GM18498 (cell line): ENCODE results near the gene ENOX1.

Experiments
- ATAC-seq: cut with Tn5 transposase; IDR thresholded peaks from one replicate; pipeline ENCODE4 v1.9.1; 2021; ENCODE audit warnings: mild to moderate bottlenecking, moderate library complexity; ENCODE audit not compliant: unreplicated experiment

The ENOX1 gene

DNA sequence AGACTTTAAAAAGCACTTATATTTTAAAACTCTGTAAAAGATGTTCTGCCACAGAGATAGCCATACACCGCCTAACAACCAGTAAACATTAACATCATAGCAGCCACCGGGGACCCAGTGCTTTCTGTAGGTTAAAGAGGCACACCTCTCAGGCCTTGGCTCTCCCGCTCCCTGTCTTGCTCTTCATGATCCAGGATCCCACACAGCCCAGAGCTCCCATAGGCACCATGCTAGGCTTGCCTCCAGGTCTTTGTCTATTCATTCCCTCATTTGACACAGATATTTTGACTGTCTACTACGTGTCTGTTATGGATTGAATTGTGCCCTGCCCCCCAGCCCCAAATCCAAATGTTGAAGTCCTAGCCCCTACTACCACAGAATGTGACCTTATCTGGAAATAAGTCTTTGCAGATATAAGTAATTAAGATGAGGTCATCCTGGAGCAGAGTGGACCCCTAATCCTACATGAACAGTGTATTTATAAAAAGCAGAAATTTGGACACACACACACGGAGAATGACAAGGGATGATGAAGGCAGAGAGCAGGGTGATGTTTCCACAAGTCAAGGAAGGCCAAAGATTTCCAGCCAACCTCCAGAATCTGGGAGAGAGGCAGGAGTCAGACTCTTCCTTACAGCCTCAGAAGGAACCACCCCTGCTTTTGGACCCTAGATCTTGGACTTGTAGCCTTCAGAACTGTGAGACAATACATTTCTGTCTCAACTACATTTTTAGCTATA lies 490.8 kb downstream of the ENOX1 start:
- no peak for ATAC-seq

DNA sequence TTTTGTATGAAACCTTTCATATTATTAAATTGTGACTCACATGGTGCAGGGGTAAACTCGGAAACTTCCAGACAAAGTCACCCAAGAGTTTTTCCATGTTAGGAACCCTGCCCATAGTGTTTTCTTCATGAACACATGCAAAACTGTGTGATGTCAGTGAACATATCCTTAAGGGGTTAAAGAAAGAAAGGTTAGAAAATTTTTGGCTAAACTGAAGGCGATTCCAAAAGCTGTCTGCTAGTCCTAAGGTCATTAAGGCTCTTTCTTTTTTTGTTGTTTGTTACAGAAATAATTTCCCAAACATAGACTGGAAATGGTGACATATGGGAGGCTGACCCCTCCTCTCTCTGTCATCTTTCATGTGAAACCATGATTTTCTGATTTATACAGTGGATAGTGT lies 491.5 kb downstream of the ENOX1 start:
- no peak for ATAC-seq

DNA sequence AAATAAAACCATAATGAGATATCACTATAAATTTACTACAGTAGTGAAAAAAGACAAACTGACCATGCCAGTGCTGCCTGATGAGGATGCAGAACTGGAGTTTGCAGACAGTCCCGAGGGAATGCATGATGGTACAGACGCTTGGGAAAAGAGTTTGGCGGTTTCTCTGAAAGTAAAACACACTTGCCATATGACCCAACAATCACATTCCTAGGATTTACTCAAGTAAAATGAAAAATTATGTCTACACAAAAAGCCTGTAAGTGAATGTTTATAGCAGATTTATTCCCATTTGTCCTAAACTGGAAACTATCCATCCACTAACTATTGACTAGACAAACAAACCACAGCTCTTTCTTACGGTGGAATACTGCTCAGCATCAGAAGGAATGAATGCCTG lies 492.4 kb downstream of the ENOX1 start:
- no peak for ATAC-seq

DNA sequence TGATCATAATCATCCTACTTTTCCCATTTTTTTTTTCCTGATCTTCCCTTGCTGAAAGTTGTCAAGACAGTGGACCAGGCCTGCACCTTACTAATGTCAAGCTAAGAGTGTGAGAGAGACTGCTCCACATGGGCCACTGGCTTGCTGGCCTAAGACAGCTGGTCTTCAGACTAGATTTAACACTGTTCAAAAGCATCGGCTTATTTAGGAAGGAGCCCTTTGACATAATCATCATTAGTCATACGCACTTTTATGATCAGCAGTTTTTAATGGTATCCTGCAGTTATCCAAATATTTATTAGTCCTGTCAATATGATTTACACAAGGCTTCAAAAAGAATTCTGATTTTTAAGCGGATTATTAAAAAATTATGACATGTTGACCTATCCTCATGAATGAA lies 492.8 kb downstream of the ENOX1 start:
- no peak for ATAC-seq

DNA sequence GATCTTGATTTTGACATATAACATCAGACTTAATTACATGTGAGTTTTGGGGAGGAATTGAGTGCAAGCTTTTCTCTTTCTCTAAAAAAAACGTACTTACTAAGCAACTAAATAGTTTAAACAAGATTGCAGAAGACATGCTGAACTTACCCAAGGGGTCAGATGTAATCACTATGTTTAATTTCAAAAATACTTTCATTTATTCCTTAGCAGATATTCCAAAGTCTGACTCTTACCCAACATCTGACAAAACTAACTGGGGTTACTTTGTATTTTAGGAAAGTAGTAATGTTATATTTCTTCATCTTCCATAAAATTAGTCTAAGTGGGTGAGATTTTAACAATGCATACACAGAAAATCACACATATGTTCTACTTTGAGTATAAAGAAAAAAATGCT lies 493.2 kb downstream of the ENOX1 start:
- no peak for ATAC-seq

DNA sequence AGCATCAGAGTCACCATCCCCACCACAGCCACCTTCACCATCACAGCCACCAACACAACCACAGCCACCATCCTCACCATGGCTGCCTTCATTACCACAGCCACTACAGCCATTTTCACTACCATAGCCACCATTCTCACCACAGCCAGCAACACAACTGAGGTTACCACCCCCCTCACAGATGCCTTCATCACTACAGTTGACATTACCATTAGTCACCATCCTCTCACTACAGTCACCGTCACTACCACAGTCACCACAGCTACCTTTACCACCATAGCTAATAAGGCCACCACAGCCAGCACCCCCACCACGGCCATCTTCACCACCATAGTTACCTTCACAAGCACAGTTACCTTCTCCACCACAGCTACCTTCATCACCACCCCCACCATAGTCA lies 493.8 kb downstream of the ENOX1 start:
- no peak for ATAC-seq

DNA sequence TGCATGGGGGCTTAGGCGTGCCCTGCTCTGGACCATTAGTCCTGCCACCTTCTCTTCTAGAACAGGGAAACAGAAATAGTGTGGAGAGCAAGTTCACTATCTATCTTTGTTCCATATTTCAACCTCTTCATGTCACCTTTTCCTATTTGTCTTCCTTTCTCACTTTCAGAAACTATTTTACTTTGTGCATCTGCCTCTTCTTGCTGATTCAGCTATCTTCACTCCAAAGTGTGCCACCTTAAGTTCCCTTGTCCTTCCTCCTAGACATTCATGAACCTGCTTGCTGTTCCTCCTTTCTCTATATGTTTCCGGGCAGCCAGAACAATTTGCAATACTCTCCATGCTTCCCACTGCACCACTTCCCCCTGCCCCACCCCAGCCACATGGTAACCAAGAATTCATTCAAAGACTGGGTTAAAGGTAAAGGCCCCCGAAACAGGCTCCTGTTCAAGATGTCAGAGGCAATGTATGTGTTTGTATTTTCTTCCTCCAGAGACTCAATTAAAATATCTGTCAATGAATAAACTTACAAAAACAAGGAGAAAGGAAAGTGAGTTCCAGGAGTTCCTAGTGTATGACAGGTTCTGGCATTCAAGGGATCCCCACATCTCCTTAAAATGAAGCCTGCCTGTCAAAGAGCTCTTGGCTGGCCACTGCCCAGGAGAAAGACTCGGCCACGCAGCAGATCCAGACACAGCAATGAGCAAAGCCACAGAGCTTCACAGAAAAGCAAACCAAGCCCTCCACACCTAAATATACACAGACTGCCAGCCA lies 495.3 kb downstream of the ENOX1 start:
- no peak for ATAC-seq

DNA sequence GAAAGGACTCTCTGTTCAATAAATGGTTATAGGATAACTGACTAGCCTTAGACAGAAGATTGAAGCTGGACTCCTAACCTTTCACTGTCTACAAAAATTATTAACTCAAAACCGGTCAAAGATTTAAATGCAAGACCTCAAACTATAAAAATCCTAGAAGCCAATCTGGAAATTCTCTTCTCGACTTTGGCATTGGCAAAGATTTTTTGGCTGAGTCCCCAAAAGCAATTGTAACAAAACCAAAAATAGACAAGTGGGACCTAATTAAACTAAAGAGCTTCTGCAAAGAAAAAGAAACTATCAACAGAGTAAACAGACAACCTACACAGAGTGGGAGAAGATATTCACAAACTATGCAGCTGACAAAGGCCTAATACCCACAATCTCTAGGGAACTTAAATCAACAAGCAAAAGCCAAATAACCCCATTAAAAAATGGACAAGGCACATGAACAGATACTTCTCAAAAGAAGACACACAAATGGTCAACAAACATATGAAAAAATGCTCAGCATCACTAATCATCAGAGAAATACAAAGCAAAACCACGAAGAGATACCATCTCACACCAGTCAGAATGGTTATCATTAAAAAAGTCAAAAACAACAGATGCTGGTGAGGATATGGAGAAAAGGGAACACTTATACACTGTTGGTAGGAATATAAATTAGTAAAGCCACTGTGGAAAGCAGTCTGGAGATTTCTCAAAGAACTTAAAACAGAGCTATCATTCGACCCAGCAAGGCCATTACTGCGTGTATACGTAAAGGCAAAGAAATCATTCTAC lies 497.1 kb downstream of the ENOX1 start:
- ATAC-seq: no peak

DNA sequence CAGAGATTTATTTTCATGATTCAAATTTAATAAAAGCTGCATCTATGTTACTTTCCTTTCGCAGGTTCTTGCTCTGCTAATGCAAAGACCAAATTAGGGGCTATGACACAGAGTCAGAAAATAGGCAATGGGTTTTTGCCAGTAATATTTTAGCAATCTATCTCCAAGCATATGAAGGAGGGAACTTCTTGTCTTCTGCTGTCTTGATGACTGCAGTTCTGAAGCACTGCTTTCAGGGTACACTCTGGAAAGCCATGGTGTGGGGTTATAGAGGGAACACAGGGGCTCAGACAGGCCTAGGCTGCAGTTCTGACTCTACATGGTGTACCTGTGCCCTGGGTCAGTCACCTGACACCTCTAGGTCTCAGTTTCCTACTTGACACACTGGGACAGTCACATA lies 500.0 kb downstream of the ENOX1 start:
- no peak for ATAC-seq

DNA sequence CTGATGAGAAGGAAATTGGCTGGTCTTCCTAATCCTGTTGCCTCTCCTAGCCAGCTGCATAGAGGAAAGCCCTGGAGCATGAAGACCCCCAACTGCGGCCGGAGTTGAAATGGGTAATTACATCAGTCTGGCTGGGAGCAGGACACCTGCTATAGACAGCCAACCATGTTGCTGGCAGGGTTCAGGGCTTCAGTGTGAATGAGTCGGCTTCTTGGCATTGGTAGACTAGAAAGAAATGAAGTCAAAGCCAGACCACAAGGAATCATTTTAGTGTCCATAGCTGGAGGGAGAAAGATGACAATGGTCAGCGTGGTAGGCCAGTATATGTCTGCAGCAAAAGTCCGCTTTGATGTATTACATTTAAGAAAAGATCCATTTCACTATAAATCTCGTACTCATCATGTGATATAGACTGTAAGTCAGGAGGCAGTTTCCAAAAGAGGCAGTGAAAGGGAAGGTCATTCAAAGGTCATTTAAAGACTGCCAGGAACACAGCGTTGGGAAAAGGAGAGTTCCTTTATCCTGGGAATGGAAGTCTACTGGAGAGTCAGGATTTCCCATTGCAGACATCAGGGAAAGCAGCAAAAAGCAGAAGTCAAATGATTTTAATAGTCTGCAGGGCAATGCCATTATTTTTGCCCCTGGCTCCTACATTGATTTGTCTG lies 500.7 kb downstream of the ENOX1 start:
- ATAC-seq: no peak

DNA sequence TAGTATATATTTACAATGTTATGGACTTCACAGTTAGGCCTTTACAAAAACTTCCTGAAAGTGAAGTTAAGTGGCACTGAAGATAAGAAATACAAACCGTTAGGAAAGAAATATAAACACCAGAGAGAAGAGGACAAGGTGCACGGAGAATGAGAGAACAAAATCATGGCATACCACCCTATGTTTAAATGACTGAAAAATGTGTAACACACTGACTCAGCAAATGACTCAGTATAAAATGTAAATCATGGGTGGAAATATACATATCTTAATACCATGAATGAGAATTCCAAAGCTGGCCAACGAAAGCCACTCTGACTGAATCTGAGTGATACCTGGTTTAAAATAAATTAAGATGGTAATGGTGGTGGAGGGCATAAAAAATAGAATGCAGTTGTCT lies 502.6 kb downstream of the ENOX1 start:
- no peak for ATAC-seq

DNA sequence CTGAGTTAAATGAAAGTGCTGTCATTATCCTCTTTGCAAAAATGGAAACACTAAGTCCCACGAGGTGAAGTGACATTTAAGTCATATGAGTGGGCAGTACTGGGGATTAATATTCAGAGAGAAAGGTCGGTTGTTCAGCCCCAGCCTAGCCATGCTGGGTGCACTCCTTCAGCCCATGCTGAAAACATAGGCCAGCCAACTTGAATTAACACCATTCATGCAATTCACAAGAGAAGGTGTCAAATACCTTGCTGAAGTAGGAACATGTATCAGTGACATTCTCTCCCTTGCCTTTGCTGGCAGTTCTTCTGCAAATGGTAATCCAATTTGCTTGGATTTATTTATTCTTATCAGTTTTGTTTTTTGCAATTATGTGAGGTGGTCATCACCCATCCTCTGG lies 507.1 kb downstream of the ENOX1 start:
- no peak for ATAC-seq

DNA sequence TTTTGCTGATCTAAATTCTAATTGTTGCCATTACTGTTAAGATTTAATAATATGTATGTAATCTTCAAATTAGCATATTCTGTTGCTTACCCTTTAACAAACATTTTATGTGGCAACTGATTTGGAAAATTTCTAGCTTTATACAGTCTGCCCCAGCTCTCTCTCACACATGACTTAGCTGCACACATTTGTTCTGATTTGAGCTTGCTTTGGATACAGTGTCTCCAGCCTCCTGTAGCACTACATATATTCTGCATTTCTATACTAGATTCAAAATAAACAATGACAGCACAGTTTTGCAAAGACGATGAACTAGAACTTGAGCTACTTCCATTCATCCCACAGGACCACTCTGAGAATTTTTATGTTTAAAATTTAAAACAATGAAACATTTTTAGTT lies 508.6 kb downstream of the ENOX1 start:
- ATAC-seq: no peak

DNA sequence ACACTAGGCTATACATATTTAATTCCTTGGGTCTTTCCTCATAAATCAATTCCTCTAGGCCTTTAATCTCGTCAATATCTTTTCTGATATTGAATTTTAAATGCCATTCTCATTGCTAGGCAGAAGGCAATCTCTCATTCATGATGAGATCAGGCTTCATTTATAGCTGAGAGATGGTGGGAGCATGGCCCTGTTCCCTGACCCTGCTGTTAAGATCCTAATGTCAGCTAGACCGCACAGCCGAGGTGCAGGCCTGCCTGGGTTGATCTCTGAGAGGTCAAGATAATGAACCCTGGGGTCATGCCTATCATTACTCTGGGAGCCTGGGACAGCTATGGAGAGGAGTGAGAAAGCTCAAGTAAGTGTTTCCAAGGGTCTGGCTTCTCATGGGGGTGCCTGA lies 509.6 kb downstream of the ENOX1 start:
- ATAC-seq: no peak

DNA sequence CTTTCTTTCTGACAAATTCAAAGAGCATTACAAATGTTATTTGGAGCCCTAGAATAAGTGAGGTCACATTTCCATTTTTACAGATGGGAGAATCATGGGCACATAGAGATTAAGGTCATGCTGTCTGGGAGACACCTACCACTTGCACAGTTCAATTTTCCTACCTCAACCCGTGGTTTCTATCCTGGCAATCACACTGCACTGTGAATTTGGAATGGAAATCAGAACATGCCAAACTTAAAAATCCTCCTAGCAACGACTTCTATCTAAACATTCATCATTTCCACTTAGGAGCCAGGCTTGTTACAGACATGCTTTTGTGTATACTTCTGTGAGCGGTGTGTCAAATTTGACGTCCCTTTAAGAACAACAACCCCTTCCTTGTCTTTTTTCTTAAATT lies 511.9 kb downstream of the ENOX1 start:
- no peak for ATAC-seq

DNA sequence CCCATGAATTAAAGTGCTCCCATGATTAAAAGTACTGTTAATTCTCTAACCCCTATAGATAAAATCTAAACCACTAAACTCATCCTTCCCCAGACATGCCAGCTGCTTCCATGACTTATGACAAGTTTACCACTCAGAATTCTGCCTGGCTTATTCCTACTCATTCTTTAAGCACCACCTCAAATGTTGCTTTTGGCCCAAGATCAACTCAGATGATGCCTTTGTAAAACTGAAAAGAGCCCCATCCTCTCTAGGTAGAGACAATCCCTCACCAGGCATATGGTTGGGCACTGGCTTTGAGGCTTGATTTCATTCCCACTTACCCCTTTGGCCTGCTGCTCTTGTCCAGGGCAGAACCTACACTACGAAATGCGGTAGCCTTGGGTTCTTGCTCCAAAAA lies 513.4 kb downstream of the ENOX1 start:
- no peak for ATAC-seq

DNA sequence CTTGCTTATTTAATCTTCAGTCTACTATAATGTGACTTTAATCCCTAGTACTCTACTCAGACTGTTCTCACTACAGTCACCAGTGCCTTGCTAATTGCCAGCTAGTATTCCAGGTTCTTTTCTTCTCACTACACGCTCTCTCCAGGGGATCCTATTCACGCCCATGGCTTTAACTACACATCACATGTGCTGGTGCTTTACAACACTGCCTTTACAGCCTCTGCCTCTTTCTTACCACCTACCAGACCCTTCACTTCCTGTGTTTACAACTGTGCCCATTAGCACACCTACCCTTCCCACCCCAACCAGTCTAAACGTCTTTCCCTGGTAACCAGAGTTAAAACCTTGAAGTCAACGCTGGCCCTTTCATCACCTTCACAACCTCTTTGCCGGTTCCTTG lies 513.9 kb downstream of the ENOX1 start:
- no peak for ATAC-seq

DNA sequence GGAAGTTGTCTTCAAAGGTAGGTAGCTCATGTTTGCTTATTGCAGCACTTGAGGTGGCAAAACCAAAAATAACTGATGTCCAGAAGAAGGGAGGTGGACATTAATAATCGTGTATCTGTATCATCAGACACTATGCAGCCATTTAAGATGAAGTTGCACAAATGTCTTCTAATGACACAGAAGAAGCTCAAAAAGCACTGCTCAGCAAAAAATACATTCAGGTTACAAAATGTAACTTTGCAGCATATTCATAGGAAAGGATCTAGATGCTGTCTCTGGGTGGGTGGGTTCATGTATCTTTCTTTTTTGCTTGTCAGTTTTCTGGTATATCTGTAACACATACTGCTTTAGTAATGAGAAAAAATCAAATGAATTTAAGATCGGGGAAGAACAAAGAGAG lies 515.6 kb downstream of the ENOX1 start:
- no peak for ATAC-seq

DNA sequence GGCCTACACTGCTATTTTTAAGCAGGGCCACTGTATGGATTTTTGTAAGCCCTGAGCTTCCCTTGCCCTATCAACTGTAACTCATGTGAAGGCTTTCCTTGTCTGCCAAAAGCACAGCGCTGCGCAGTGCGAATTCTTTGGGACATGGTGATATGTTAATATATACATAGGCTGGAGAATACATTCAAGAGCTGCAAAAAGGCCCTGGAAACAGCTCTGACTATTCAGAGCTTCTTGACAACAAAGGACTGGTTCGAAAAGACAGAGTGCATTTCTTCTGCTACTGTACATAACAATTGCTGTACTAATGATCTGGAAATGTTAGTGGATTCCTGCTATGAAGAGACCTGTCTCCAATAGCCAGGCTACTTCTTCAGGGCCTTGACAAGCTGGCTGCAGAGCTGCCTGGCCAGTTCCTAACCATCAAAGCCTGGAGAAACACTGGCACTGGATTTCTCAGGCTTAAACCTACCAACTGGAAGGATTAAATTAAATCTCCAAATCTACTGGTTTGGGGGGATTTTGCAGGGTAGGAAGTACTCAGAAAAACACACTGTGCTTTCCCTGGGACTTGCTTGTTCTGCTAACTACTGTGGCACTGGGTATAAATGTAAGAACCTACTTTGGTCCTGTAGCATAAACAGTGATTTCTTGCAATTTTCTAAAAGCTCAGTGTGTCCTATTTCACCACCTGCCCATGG lies 516.5 kb downstream of the ENOX1 start:
- no peak for ATAC-seq

DNA sequence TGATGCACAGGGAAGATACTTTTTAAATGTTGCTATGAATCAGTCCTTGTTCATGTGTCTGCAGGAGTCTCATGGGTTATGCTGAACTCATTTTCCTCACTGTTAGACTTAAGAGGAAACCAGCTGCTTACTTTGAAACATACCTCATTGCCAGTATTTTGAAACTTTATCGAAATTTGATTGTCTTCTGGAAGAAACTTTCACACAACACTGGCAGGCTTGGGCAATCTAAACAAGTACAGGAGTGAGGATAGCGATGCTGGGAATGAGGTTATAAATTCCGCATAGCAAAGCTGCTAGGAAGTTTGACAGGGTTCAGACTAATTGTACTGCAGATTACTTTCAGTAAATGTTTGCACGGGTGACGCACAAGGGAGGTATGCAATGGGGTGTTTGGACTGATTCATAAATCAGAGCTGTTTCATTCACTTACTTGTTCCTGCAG lies 517.7 kb downstream of the ENOX1 start:
- ATAC-seq: no peak

DNA sequence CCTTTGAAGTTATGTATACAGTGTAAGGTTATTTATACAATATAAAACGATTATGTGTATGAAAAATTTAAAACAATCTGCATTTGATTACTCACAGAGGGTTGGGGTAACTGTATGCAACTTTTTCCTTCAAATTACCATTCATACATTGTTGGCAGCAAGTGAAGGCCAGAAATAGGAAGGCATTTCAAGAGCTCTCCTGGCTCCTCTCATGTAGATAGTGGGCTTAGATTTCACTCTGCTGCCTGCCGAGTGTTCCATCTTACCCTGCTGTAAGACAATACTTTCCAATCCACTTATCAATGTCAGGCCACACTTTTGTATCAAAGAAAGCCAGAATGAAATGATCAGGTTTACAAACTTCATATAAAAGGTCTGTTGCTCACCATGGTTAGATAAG lies 518.1 kb downstream of the ENOX1 start:
- no peak for ATAC-seq
